ENCODE results near the gene ACKR3. TPM values are rescaled to one million over a fixed set of nuclear protein-coding genes. Genes with fewer than 3 reads are reported as not detected.

The ACKR3 gene
- total and polyA plus RNA-seq, 10 of the 15 experiments (the other 5 are each of a cell fraction or from before 2014, with no cell fraction given) = 3.0 to 154 (median 6.4) TPM

DNA sequence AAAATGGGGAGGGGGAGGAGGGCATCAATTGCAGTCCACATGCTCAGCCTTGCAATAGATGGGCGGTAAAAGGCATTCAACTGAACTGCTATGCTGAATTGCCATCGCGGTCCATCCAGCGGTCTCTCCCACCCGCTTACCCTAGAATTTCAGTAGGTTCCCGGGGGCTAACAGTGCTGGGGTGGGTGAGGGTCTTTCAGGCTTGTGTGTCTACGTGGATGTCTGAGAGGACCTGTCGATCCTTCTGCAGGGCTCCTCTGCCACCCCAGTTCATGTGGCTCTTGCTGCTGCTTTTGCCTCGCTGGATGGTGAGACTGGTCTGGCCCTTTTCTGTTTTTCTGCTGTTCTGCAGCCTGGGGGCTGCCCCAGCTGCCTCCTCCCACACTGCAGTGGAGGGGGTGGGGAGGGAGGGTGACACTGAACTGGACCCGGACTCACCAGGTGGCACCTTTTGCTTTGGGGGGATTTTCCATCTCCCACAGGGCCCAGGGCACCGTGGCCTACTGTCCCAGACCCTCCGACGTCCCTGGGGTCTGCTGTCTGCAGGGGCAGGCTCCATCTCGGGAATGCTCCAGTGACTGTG is 14.1 kb downstream of the ACKR3 start (continued):
- 0 out of 2 replicates have a peak, but pooled peaks have one; percentile 21 for TF ChIP-seq CHD2 (IDR thresholded peaks at IDR 0.05; ENCODE audit: borderline replicate concordance, low read depth, low read length)
- TF ChIP-seq, protein P1, sequence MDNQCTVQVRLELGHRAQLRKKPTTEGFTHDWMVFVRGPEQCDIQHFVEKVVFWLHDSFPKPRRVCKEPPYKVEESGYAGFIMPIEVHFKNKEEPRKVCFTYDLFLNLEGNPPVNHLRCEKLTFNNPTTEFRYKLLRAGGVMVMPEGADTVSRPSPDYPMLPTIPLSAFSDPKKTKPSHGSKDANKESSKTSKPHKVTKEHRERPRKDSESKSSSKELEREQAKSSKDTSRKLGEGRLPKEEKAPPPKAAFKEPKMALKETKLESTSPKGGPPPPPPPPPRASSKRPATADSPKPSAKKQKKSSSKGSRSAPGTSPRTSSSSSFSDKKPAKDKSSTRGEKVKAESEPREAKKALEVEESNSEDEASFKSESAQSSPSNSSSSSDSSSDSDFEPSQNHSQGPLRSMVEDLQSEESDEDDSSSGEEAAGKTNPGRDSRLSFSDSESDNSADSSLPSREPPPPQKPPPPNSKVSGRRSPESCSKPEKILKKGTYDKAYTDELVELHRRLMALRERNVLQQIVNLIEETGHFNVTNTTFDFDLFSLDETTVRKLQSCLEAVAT (IDR thresholded peaks at IDR 0.05) = 0 out of 2 replicates have a peak, but pooled peaks have one; percentile 42
- peak; percentile 55 for TF ChIP-seq IKZF1 (conservative IDR thresholded peaks at IDR 0.05)

DNA sequence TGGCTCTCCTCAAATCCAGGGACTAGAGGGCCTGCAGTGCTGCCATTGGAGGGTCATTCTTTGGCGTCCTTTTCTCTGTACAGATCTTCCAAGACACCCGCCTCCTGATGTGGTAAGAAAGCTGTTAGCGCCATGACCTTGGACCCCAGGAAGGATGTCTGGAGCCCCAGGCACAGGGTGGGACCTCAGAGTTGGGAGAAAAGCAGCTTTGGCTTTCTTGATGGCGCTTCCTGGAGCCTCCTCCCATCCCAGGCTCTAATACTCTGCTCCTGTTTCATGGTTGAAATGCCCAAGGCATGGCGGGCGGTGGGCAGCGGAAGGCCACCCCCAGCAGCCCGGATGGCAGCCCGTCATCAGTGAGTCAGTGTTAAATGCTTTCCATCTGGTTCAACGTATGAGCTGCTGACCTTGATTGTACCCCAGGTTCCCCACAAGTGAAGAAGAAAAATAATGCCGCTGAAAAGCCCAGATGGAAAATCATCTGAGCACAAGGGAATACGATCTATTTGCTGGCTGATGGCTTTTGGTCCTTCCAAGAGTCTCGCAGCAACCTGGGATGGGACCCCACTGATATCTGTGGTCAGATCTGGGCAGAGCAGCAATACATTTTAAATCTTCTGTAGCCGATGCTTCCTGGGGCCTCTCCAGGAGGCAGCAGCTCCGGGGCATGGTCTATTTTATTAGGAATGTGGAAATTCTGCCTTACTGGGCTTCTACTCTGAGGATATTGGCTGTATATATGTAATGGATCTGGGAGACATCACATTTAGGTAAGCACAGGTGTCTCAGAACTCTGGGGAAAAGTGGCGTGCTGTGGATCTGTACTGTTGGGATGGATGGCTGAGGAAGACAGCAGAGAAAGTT is 15.1 kb downstream of the ACKR3 start:
- H3K27me3 ChIP-seq (replicated peaks in 1 of 2; ENCODE audit: control insufficient read depth in 2 of 2, insufficient read depth in 2 of 2, low read length in 1 of 2) = no peaks in the 10 kb centered on the region
- H3K9me3 ChIP-seq (replicated peaks; ENCODE audit: control insufficient read depth, insufficient read depth, low read length) = peaks cover 3% of the 10 kb centered on the region; the same call in 2 of the 3 replicates
- ATAC-seq (no peak), DNase-seq (ENCODE audit: low read depth, low spot score) (no peak), FAIRE-seq (no peak)
- CTCF ChIA-PET = interaction anchor here (1.3 kb wide), 1 partner anchor 24 kb away, joined by 3 read pairs; no protein-coding TSS in a partner anchor
- intact Hi-C loops (cut with micrococcal nuclease; ENCODE audit: unreplicated experiment) = no loop called here
- peaks cover 7 to 11% of the 10 kb centered on the region in 2 experiments; a peak in 3 of 4 replicates for H3K36me3 ChIP-seq (ENCODE audit: control insufficient read depth in 2 of 2, insufficient read depth in 2 of 2, low read length in 1 of 2)
- H3K4me1 ChIP-seq (ENCODE audit: control insufficient read depth, insufficient read depth, low read length) = peaks cover 3% of the 10 kb centered on the region; the same call in 1 of the 2 replicates
- POLR2A ChIA-PET = no interaction called here
- no peak overlapping the region for H3K4me3 ChIP-seq
- RAD21 ChIA-PET (ENCODE audit: unreplicated experiment) = interaction anchor here (2.9 kb wide), 1 partner anchor 16 kb away, joined by 10 read pairs; the partner anchor contains the start of gene ACKR3
- no peak overlapping the region for H3K4me2 ChIP-seq (ENCODE audit: control insufficient read depth, insufficient read depth)
- H2AFZ ChIP-seq (ENCODE audit: control insufficient read depth, low read depth, low read length) = no peak overlapping the region
- in situ Hi-C loops (cut with MboI) = no loop called here
- 74% methylated on average over 16 of the region's 16 CpGs for WGBS (ENCODE audit: insufficient coverage, insufficient replicate concordance, low lambda C conversion rate, missing lambda C conversion rate)
- H4K20me1 ChIP-seq (ENCODE audit: control insufficient read depth, insufficient read depth) = no peaks in the 10 kb centered on the region
- H3K79me2 ChIP-seq (ENCODE audit: control insufficient read depth, insufficient read depth, low read length) = no peaks in the 10 kb centered on the region
- no TSS peak for BruUV-seq (replicated peaks)
- H3K9ac ChIP-seq (ENCODE audit: control insufficient read depth, insufficient read depth, low read length) = no peak overlapping the region
- SMC1A ChIA-PET (ENCODE audit: uncharacterized antibody, unreplicated experiment) = interaction anchor here (1.4 to 1.9 kb wide), 2 partner anchors 12 to 15 kb away, joined by 4 to 5 read pairs; partner anchors contain the start of gene ACKR3
- H3K27ac ChIP-seq (ENCODE audit: control insufficient read depth, insufficient read depth) = no peak overlapping the region
- TF ChIP-seq POLR2A (IDR thresholded peaks at IDR 0.05; ENCODE audit: low read depth, low read length) = no peak
- TF ChIP-seq, protein P2, sequence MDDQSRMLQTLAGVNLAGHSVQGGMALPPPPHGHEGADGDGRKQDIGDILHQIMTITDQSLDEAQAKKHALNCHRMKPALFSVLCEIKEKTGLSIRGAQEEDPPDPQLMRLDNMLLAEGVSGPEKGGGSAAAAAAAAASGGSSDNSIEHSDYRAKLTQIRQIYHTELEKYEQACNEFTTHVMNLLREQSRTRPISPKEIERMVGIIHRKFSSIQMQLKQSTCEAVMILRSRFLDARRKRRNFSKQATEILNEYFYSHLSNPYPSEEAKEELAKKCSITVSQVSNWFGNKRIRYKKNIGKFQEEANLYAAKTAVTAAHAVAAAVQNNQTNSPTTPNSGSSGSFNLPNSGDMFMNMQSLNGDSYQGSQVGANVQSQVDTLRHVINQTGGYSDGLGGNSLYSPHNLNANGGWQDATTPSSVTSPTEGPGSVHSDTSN (IDR thresholded peaks at IDR 0.05; ENCODE audit: insufficient replicate concordance, low read depth, low read length) = no peak
- no peak for TF ChIP-seq TAF1 (IDR thresholded peaks at IDR 0.05; ENCODE audit: borderline replicate concordance, low read depth, low read length)
- TF ChIP-seq, protein P3, sequence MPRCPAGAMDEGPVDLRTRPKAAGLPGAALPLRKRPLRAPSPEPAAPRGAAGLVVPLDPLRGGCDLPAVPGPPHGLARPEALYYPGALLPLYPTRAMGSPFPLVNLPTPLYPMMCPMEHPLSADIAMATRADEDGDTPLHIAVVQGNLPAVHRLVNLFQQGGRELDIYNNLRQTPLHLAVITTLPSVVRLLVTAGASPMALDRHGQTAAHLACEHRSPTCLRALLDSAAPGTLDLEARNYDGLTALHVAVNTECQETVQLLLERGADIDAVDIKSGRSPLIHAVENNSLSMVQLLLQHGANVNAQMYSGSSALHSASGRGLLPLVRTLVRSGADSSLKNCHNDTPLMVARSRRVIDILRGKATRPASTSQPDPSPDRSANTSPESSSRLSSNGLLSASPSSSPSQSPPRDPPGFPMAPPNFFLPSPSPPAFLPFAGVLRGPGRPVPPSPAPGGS (IDR thresholded peaks at IDR 0.05; ENCODE audit: borderline replicate concordance, insufficient read depth, low read depth, low read length, poor library complexity, severe bottlenecking) = no peak
- TF ChIP-seq CHD2 (IDR thresholded peaks at IDR 0.05; ENCODE audit: borderline replicate concordance, low read depth, low read length) = no peak
- no peak for TF ChIP-seq RUNX3 (IDR thresholded peaks at IDR 0.05; ENCODE audit: low read length)
- no peak for TF ChIP-seq TCF3 (IDR thresholded peaks at IDR 0.05; ENCODE audit: borderline replicate concordance, insufficient read depth, low read depth, low read length)
- no peak for TF ChIP-seq ATF7 (IDR thresholded peaks at IDR 0.05; ENCODE audit: low read depth)
- no peak for TF ChIP-seq HDGF (IDR thresholded peaks at IDR 0.05)
- TF ChIP-seq MYC (IDR thresholded peaks at IDR 0.05; ENCODE audit: insufficient read depth, insufficient read length, insufficient replicate concordance, low read length, severe bottlenecking) = no peak
